GM19452 (cell line): Measurements from ENCODE around the gene RNF213.

Source experiments
- ATAC-seq: cut with Tn5 transposase; IDR thresholded peaks from one replicate; pipeline ENCODE4 v1.9.1; 2021; ENCODE audit not compliant: unreplicated experiment

RNF213 gene

DNA sequence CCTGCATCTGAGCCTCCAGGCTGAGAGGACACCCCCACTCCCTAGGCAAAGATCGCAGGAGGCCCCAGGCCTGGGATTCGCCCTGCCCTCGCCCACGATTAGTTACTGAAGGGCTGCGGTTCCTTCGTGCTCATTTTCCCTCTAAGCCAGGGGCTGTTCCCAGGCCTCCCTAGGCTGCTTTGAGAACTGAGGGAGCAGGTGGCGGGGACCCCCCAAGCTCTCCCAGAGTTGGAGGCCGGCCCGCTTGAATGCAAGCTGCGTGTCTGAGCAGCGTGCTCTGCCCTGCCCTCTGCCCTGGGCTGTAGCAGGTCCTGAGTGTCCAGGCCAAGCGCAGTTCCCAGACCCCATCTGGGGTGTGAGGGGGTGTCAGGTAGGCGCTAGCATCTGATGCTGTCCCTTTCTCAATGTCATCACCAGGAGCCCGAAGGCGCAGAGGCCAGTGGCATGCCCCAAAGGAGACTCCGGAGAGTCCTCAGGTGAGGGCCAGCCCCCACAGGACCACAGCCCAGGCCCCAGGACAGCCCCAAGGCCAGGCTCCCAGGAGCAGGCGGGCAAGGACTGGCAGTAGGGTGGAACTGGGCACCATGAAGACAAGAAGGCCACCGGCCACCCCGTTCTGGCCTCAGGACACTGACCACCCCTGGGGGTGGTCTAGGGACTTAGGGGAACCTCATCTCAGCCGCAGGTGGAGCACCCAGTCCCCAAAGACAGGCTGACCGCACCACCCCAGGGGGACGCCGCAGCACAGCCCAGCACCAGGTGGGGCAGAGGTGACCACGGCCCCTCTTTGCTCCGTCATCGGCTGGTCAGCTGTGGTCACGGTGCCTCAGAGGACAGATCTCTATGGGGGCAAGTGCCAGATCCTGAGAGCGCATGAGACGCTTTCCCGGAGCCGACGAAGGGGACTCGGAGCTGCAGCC lies 169.0 kb downstream of the RNF213 start:
- no peak for ATAC-seq

DNA sequence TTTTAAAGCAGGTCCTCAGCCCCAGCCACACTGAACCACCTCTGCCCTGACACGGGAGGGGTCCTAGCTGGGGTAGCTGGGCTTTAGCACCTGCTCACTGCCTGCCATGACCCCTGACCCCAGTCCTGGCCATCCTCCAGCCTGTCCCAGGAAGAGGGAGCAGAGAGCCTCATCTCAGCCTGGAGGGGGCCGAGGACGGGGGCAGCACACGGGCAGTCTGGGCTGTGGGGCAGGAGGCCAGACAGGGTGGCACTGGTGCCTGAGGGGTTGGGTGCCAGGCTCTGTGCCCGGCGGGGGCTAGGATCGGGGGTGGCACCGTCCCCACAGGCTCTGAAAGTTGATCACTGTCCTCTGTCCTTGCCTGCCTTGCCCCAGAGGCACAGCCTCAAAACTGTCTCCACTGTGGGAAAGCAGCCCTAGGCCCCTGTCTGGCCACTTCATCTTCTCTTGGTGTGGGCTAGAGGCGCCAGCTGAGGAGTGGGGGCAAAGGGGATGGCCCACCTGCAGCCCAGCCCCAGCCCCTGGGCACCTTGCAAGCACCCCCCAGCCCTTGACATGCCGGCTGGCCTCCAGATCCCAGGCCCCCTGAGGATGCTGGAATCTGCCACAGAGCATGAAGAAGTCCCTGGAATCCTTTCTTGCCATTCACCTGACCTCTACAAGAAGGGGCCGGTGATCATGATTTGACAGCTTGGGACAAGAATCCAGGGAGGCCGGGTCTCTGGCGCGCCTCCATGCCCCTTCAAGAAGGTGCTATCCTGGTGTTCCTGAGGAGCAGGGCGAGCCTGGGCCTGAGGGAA lies 170.0 kb downstream of the RNF213 start:
- no peak for ATAC-seq

DNA sequence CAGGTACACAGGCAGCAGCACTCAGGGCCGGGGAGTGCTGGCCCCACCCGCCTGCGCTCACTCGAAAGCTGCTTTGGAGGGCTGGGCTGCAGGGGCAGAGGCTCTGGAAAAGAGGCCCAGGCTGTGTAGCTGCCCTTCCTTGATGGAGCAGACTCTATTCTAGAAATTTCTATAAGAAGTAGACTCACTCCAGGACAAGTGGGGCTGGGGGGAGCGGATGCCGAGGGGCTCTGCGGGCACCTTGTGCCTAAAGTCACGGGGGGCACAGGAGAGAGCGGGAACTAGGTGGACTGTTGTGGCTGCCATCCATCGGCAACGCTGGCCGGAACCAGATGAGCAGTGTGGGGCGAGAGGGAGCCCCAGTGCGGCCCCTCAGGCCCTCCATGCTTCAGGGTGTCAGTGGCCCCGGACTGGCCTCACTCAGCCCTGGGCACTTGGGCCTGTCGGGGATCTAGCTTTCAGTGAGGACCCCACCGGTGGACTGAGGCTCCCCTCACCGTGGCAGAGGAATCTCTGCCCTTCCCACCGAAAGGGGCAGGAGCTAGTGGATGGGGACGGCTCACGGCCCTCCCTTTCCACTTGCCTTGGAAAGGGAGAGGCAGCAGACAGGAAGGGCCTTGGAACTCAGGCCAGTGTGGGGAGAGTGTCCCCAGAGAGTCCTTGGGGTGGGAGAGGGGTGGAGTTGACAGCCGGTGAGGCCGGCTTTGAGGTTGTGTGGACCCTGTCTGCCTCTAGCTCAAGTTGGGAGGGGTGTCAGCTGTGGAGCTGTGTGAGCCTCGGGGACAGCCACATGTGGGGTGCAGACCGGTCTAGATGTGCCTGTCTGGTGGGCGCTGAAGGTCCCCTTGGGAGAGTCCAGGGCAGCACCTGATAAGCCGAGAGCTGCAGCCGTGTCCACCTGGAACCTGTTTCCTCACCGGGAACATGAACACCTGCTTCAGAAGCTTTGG lies 170.9 kb downstream of the RNF213 start:
- ATAC-seq = no peak

DNA sequence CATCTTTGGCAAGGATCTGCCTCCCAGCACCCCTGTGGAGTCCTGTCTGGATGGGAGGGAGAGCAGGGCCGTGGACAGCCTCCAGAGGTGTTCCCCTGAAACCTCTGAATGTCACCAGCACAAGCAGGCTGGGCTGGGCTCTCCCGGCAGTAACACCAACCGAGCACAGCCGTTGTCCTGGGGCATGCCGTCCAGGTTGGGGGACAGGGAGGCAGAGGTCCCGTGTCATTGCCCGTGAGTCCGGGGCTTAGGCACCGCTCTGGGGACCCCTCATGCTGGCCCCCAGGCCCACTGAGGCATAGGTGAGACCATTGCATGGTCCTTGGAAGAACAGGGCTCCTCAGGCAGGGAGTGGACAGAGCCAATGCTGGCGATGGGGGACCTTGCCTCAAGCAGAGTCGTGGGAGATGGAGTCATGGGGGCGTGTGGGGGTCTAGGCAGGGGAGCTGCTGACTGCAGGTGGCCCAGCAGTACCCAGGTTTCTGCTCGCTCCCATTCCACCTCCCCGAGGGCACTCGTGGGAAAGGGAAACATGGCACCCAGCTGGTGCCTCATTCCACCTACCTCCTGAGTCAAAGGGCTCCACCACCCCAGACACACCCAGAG lies 171.8 kb downstream of the RNF213 start:
- no peak for ATAC-seq

DNA sequence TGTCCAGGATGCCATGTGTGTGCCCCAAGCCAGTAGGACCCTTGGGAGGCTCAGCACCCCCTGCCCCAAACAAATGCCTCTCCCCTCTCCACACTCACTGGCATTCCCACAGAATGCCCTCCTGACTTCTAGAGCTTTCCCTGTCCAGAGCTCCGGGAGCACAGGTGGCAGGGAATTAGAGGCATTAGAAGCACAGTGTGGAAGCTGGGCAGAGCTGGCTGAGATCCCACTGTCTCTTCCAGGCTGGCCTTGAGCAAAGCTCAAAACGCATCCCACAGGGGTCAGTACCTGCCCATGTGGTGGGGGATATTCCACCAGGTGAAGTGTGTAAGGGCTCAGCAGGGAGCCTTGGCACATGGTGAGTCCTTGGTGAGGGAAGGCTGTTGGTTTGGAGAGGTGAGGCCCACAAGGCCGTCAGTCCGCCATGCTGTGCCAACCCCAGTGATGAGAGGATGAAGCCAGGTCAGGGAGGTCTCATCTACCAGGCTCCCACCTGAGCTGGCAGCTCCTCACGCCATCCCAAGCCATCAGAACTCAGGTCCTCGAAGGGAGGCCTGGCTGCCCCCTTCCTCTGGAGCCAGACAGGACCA lies 172.4 kb downstream of the RNF213 start:
- ATAC-seq = no peak

DNA sequence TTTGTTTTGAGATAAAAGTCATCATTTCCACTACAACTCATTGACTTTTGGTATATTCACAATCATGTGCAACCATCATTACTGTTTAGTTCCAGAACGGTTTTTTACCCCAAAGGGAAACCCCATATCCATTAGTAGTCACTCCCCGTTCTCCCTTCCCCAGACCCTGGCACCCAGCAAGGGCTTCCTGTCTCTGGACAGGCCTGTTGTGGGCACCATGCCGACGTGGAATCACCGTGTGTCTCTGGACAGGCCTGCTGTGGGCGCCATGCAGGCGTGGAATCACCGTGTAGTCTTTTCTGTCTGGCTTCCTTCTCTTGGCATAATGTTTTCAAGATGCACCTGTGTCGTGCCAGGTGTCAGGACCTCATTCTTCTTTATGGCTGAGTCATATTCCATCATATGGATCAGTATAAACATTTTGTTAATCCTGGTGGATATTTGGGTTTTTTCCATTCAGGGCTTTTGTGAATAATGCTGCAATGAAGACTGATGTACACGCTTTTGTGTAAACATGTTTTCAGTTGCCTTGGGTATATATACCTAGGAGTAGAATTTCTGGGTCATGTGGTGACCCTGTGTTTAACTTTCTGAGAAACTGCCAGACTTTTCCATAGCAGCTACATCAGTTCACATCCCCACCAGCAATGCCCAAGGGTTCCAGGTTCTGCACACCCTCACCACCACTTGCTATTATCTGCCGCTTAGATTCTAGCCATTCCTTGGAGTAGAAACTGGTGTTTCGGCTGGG lies 173.4 kb downstream of the RNF213 start:
- ATAC-seq = no peak

DNA sequence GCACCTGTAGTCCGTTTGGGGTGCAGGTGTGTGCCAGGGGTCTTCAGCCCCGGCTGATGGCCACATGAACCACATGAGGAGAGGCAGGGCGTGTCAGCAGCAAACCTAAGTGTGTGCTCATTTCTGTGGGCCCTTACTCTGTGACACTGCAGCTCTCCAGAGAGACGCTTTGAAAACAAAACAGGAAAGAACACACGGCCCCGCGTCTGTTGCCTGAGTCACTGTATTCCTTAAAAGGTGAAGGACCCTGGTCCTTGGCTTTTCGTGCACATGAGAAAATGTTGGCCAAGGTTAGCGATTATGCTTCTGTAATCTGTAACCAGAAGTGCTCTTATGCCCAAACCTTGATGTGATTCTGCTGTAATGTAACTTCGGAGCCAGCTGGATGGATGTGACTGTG lies 176.9 kb downstream of the RNF213 start:
- ATAC-seq = no peak

DNA sequence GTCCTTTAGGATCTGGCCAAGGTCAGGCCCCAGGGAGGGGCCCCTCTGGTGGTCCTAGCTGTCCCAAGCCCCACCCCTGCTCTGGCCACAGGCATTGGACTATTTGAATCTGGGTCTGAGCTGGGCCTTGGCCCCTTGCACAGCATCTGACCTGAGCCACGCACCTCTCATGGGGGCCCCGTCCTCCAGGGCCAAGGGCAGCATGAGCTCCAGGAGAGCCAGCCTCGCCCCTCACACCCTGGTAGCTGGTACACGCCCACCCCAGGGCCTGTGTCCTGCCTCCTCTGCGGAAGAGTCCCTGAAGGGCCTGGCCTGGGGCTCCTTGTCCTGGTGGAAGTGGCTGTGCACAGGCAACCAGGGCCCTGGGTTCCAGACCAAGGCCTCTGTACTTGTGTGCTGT lies 178.2 kb downstream of the RNF213 start:
- ATAC-seq = no peak

DNA sequence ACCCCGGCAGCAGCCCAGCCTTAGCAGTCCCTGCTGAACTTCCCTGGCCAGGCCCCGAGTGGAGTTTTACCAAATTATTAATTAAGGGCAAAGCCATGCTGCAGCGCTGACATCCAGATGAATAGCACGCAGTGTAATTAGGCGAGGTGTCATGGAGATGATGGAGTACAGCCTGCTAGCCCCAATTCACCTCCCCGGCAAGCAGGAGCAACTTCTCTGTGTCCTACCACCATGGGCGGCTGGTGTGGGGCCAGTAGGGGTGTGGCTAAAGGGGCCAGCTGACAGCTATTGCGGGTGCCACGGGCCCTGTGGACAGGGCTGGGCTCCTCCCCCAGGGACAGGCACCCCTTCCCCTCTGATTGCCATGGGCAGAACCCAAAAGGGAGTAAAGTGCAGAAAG lies 178.8 kb downstream of the RNF213 start:
- ATAC-seq = no peak

DNA sequence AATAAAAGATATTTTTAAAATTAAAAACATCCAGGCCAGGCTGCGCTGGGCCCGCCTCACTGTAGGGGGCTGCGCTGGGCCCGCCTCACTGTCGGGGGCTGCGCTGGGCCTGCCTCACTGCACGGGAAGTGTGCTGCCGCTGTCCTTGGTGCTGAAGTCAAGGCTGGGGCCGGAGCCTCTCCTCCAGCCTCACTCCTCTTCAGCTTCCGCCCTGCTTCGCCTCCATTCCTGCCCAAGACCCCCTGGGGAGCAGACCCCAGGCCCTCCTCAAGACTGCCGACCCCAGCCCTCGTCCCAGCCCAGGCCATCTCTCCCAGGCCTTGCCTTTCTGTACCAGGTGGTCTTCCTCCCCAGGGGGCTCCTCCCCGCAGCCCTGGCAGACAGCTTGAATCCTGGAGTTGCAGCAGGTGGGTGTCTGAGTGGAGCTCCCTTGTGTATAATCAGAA lies 180.5 kb downstream of the RNF213 start:
- ATAC-seq = no peak

DNA sequence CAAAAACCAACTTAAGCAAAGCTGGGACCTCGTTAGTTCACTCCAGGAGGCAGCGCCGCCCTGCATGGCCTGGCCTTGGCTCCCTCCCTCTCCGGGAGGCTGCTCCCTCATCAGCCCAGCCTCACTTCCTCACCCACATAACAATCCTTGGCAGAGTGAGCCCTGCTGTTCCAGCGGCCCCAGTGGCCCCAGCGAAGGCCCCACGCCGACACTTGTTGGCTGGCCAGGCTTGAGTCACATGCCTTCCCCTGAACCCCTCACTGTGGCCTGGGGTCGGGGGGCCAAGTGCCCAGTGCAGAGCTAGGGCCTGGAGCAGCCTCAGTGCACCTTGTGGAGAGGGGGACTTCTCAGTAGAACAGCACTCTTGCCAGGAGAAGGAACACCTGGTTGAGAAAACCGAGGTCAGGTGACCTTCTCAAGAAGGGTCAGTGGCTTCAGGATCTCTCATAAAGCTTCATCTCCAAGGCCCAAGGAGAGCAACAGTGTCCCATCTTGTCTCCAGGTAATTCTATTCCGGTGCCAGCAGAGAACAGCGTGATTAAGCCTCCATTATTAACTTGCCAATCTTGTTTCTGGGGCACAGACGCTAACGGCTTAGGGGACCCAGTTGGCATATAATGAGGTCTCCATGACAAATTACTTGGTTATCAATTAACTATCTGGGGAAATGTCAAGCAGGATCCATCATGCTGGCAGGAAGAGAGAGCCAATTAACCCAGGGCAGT lies 181.1 kb downstream of the RNF213 start:
- ATAC-seq = no peak

DNA sequence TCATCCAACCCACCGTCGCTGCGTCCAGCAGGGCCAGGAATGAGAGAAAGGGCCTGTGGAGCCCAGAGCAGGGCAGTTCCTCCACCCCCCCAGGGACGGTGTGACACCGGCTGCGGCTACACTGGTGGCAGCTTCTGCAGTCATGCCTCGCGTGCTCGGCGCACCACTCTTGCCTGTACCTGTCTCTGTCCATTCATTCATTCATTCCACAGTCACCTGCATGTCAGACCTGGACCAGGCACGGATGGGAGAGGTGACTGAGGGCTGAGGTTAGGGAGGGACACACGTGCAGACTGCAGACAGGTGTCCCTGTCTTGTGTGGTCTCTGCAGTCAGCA lies 181.6 kb downstream of the RNF213 start:
- no peak for ATAC-seq

DNA sequence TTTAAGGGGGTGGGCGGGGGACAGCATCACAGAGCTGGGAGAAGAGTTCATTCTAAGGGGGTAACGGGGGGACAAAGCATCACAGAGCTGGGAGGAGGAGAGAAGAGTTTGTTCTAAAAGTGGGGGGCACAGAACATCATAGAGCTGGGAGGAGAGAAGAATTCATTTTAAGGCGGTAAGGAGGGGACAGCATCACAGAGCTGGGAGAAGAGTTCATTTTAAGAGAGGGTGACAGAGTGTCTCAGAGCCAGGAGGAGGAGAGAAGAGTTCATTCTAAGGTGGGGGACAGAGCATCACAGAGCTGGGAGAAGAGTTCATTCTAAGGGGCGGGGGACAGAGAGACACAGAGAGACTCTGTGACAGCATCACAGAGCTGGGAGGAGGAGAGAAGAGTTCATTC lies 182.1 kb downstream of the RNF213 start:
- ATAC-seq = no peak

DNA sequence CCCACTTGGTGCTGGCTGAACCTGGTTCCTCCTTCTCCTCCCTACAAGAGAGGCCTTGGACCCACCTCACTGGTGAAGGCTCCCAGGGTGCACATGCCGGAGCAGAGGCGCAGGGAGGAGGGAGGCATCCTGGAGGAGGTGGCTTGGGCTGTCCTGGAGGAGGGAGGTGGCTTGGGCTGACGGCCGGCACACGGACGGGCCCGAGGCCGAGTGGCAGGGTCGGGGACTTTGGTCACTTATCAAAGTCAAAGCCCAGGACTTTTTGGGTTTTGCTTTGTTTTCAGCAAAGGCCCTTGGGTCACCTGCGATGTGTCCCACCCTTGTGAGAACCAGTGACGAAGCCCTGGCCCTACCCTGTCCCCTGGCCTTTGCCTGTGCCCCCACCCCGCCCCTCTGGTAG lies 182.8 kb downstream of the RNF213 start:
- no peak for ATAC-seq

DNA sequence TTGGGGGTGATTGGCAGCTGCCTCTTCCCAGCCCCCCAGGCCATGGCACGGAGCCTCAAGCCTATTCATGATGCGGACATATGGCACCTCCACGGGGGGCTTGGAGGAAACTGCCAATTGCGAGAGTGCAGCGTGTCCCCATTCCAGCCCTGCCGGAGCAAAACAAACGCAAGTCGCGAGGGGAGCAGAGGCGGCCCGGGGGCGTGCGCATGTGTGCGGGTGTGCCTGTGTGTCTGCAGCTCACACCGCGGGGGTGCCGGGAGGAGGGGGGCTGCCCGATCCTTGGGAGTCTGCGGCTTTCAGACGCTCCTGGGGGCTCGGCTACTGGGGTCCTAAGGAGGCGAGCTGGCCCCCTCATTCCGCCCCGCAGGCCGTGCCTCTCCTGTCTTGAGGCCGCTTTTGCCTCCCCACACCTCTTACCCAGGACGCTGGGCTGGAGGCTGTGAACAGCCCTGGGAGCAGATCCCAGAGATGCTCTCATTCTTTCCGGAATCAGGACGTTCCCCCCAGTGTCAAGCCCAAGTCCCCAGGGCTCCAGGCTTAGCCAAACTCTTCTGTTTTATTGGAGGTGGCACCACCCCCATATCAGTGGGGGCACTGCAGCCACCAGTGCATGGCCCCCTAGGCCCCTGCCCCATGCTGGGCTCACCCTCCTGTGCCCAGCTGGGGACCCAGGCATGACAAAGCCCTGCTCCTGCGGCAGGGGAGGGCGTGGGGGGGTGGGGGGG lies 183.4 kb downstream of the RNF213 start:
- no peak for ATAC-seq

DNA sequence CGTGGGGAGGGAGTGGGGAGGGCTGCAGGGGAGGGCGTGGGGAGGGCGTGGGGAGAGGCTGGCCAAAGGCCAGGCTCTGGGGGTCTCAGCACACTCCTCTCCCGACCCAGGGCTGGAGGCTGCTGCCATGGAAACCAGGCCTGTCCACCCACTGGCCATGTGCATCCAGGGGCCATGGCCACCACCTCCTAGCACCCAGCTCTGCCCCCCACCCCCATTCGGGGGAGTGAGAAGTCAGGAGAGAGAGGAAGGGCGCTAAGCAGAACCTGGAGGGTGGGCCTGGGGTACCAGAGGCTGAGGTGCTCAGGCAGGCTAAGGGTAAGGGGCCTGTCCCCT lies 184.0 kb downstream of the RNF213 start:
- no peak for ATAC-seq

DNA sequence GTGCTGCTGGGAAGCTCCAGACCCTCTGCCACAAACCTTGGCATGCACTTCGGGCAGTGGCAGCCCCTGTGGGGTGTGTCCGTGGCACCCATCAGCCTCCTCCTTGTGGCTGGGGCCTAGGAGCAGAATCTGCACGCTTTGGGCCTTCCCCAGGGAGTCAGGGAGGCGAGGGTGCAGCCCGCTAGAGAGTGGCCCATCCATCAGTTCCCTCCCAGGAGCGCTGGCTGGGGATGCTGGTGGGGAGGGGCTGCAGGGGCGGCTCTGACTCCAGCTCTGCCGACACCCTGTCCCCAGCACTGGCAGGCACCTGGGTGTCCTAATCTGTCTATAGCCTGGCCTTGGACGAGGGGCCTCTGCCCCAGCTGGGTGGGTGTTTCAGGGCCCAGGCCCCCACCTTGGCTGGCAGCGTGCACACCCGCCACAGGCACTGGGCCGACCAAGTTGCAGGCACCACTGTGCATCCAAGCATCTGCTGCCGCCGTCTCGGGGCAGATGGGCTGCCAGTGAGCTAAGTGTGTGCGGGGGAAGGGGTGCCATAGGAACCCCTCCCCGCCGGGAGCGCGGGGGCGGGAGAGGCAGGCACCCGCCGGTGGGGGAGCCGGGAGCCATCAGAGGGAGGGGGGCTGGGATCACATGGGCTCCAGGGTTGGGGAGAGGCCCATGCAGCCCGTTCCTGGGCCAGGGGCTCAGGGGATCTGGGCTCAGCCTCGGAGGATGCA lies 184.5 kb downstream of the RNF213 start:
- ATAC-seq = no peak

DNA sequence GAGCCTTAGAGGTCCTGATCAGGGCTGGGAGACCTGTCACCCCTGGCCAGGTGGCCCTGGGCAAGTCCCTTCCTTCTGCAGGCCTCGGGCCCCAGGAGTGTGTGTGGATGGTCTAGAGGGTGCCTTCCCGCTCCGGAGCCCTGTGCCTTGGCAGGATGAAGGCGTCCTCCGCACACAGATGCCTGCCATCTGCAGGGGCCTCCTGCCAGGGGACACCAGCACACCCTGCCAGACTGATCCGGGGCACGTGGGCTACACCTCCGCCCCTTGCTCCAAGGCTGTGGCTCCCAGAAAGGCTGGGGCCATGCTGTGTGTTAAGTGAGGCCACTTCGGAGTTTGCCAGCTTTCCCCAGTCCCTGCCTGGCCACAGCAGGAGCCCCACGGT lies 185.1 kb downstream of the RNF213 start:
- ATAC-seq = no peak
